Measurements from ENCODE around the gene RPS3. TPM values are rescaled to one million over a fixed set of nuclear protein-coding genes. Genes with fewer than 3 reads are reported as not detected.

The RPS3 gene
- total and polyA plus RNA-seq, 2 of the 13 experiments (the other 11 are each of a cell fraction or from before 2014, with no cell fraction given) = 2,143 to 3,616 TPM

- TF ChIP-seq HOXA5 (CRISPR knock-in tag; IDR thresholded peaks at IDR 0.05) (no peak), PHF21A (CRISPR knock-in tag; IDR thresholded peaks at IDR 0.05) (no peak), RBFOX2 (IDR thresholded peaks at IDR 0.05; ENCODE audit: low read depth, low read length) (no peak), ZNF761 (CRISPR knock-in tag; conservative IDR thresholded peaks at IDR 0.05) (no peak), TAF15 (IDR thresholded peaks at IDR 0.05; ENCODE audit: low read depth, low read length, poor library complexity, severe bottlenecking) (no peak), ZNF724P (CRISPR knock-in tag; IDR thresholded peaks at IDR 0.05; ENCODE audit: borderline replicate concordance) (no peak), NR2F1 (CRISPR knock-in tag; IDR thresholded peaks at IDR 0.05) (no peak), TAF1 (CRISPR knock-in tag; IDR thresholded peaks at IDR 0.05) (no peak), HMGA1 (CRISPR knock-in tag; conservative IDR thresholded peaks at IDR 0.05) (no peak), HCFC1 (IDR thresholded peaks at IDR 0.05; ENCODE audit: low read depth, low read length) (no peak), FOXJ3 (CRISPR knock-in tag; IDR thresholded peaks at IDR 0.05; ENCODE audit: borderline replicate concordance) (no peak), ZBTB21 (CRISPR knock-in tag; IDR thresholded peaks at IDR 0.05) (0 out of 2 replicates have a peak, but pooled peaks have one; percentile 23), ZMYM3 (CRISPR knock-in tag; IDR thresholded peaks at IDR 0.05) (no peak), HBP1 (CRISPR knock-in tag; IDR thresholded peaks at IDR 0.05; ENCODE audit: low read depth) (0 out of 2 replicates have a peak, but pooled peaks have one; percentile 39), ZNF672 (CRISPR knock-in tag; IDR thresholded peaks at IDR 0.05) (no peak), FOXA3 (CRISPR knock-in tag; IDR thresholded peaks at IDR 0.05) (no peak), ZFP82 (CRISPR knock-in tag; IDR thresholded peaks at IDR 0.05; ENCODE audit: borderline replicate concordance) (no peak), NKX3-1 (CRISPR knock-in tag; IDR thresholded peaks at IDR 0.05) (no peak), ZIK1 (CRISPR knock-in tag; IDR thresholded peaks at IDR 0.05; ENCODE audit: borderline replicate concordance, low read depth) (no peak), ZFYVE20 (CRISPR knock-in tag; IDR thresholded peaks at IDR 0.05; ENCODE audit: borderline replicate concordance, low read depth) (no peak), PBX2 (CRISPR knock-in tag; IDR thresholded peaks at IDR 0.05) (peak; percentile 57), NFE2 (CRISPR knock-in tag; IDR thresholded peaks at IDR 0.05) (no peak), KMT2B (CRISPR knock-in tag; IDR thresholded peaks at IDR 0.05) (no peak), MBD4 (IDR thresholded peaks at IDR 0.05; ENCODE audit: borderline replicate concordance, low read length) (no peak), BRCA1 (CRISPR knock-in tag; IDR thresholded peaks at IDR 0.05) (no peak), ZNF678 (CRISPR knock-in tag; IDR thresholded peaks at IDR 0.05) (no peak)
- TF ChIP-seq, protein P1, sequence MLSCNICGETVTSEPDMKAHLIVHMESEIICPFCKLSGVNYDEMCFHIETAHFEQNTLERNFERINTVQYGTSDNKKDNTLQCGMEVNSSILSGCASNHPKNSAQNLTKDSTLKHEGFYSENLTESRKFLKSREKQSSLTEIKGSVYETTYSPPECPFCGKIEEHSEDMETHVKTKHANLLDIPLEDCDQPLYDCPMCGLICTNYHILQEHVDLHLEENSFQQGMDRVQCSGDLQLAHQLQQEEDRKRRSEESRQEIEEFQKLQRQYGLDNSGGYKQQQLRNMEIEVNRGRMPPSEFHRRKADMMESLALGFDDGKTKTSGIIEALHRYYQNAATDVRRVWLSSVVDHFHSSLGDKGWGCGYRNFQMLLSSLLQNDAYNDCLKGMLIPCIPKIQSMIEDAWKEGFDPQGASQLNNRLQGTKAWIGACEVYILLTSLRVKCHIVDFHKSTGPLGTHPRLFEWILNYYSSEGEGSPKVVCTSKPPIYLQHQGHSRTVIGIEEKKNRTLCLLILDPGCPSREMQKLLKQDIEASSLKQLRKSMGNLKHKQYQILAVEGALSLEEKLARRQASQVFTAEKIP (CRISPR knock-in tag; IDR thresholded peaks at IDR 0.05; ENCODE audit: borderline replicate concordance) = no peak
- TF ChIP-seq, protein P2, sequence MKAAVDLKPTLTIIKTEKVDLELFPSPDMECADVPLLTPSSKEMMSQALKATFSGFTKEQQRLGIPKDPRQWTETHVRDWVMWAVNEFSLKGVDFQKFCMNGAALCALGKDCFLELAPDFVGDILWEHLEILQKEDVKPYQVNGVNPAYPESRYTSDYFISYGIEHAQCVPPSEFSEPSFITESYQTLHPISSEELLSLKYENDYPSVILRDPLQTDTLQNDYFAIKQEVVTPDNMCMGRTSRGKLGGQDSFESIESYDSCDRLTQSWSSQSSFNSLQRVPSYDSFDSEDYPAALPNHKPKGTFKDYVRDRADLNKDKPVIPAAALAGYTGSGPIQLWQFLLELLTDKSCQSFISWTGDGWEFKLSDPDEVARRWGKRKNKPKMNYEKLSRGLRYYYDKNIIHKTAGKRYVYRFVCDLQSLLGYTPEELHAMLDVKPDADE (CRISPR knock-in tag; IDR thresholded peaks at IDR 0.05) = no peak
Measured at GRCh38 chr11:75380716-75381420, 18.4 kb upstream of the RPS3 start (continued).

Measured in HepG2 (cell line).